ENCODE data around the gene EPHB3. TPM values are rescaled to one million over a fixed set of nuclear protein-coding genes. Genes with fewer than 3 reads are reported as not detected.

Gene EPHB3
- total and polyA plus RNA-seq, 2 donors (not counting 3 experiments of a cell fraction or from before 2014, with no cell fraction given), result 0.01 TPM; not detected in 1

- POLR2A ChIA-PET, result no interaction called here
These were observed 2.5 kb downstream of the EPHB3 start for GRCh38 chr3:184563941-184564684.

GRCh38 chr3:184564685-184565385 is 3.2 kb downstream of the EPHB3 start:
- Histone ChIP-seq H3K9ac (replicated peaks; ENCODE audit: extremely low read depth, insufficient read depth, low read length) (no peak overlapping the region), H3K9me3 (replicated peaks; ENCODE audit: control insufficient read depth, insufficient read depth, low read length) (no peaks in the 10 kb centered on the region), H3K4me2 (ENCODE audit: insufficient read depth, low read length) (no peak overlapping the region), H2AFZ (ENCODE audit: low read depth, low read length) (no peak overlapping the region), H3K9me1 (replicated peaks; ENCODE audit: control insufficient read depth, extremely low read depth, insufficient read depth, low read length) (no peaks in the 10 kb centered on the region), H3K4me1 (ENCODE audit: control insufficient read depth, extremely low read depth, insufficient read depth, low read length) (peaks cover 4% of the 10 kb centered on the region), H3K27me3 (ENCODE audit: control insufficient read depth in 2 of 2, insufficient read depth in 2 of 2, low read length in 2 of 2) (peaks cover 39 to 41% of the 10 kb centered on the region in 2 experiments), H4K20me1 (replicated peaks; ENCODE audit: control insufficient read depth, extremely low read depth, insufficient read depth, low read length) (no peaks in the 10 kb centered on the region), H3K4me3 (replicated peaks in 1 of 3; ENCODE audit: insufficient read depth in 1 of 3, low read depth in 1 of 3, low read length in 3 of 3) (no peak overlapping the region), H3K79me2 (ENCODE audit: control insufficient read depth, insufficient read depth, low read length) (no peaks in the 10 kb centered on the region), H3K36me3 (ENCODE audit: control insufficient read depth in 2 of 2, extremely low read depth in 1 of 2, insufficient read depth in 2 of 2, low read length in 2 of 2) (no peaks in the 10 kb centered on the region), H3K27ac (ENCODE audit: insufficient read depth, low read depth, low read length) (no peak overlapping the region)
- dilution Hi-C loops (cut with MboI; ENCODE audit: extremely low pct_ligation_motif_present, low sequenced_read_pairs), result no loop called here
- ChIA-PET POLR2A (no interaction called here), CTCF (interaction anchor here (0.8 to 1.2 kb wide), 2 partner anchors 132 to 611 kb away, joined by 3 to 4 read pairs; no protein-coding TSS in a partner anchor)
- intact Hi-C loops (cut with micrococcal nuclease), result no loop called here
- DNase-seq (ENCODE audit: low read depth, low spot score) (no peak), FAIRE-seq (no peak)
- BruUV-seq (replicated peaks), result no TSS peak
- TF ChIP-seq, protein P1, sequence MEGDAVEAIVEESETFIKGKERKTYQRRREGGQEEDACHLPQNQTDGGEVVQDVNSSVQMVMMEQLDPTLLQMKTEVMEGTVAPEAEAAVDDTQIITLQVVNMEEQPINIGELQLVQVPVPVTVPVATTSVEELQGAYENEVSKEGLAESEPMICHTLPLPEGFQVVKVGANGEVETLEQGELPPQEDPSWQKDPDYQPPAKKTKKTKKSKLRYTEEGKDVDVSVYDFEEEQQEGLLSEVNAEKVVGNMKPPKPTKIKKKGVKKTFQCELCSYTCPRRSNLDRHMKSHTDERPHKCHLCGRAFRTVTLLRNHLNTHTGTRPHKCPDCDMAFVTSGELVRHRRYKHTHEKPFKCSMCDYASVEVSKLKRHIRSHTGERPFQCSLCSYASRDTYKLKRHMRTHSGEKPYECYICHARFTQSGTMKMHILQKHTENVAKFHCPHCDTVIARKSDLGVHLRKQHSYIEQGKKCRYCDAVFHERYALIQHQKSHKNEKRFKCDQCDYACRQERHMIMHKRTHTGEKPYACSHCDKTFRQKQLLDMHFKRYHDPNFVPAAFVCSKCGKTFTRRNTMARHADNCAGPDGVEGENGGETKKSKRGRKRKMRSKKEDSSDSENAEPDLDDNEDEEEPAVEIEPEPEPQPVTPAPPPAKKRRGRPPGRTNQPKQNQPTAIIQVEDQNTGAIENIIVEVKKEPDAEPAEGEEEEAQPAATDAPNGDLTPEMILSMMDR (IDR thresholded peaks at IDR 0.05; ENCODE audit: extremely low read depth in 1 of 2, insufficient read depth in 1 of 2, low read depth in 1 of 2, low read length in 2 of 2), result no peak
- TF ChIP-seq, protein P2, sequence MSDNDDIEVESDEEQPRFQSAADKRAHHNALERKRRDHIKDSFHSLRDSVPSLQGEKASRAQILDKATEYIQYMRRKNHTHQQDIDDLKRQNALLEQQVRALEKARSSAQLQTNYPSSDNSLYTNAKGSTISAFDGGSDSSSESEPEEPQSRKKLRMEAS (IDR thresholded peaks at IDR 0.05; ENCODE audit: insufficient read depth, insufficient read length), result no peak
- TF ChIP-seq POLR2AphosphoS5 (IDR thresholded peaks at IDR 0.05; ENCODE audit: insufficient read depth, low read depth, low read length) (no peak), GATA2 (IDR thresholded peaks at IDR 0.05; ENCODE audit: insufficient read depth, insufficient read length, low read depth, low read length) (no peak), EZH2 (IDR thresholded peaks at IDR 0.05; ENCODE audit: borderline replicate concordance, low read depth, low read length, severe bottlenecking) (no peak), JUN (IDR thresholded peaks at IDR 0.05; ENCODE audit: borderline replicate concordance, insufficient read depth, insufficient read length, low read depth) (no peak), MYC (IDR thresholded peaks at IDR 0.05; ENCODE audit: low read depth, low read length) (no peak), POLR2A (IDR thresholded peaks at IDR 0.05; ENCODE audit: low read depth, low read length) (no peak), FOS (IDR thresholded peaks at IDR 0.05; ENCODE audit: borderline replicate concordance, insufficient read depth, low read length) (no peak)

More at GRCh38 chr3:184563941-184564684, 2.5 kb downstream of the EPHB3 start:
- Histone ChIP-seq H4K20me1 (replicated peaks; ENCODE audit: control insufficient read depth, extremely low read depth, insufficient read depth, low read length) (no peaks in the 10 kb centered on the region), H3K4me2 (ENCODE audit: insufficient read depth, low read length) (no peak overlapping the region), H3K36me3 (ENCODE audit: control insufficient read depth in 2 of 2, extremely low read depth in 1 of 2, insufficient read depth in 2 of 2, low read length in 2 of 2) (no peaks in the 10 kb centered on the region), H3K4me3 (replicated peaks in 1 of 3; ENCODE audit: insufficient read depth in 1 of 3, low read depth in 1 of 3, low read length in 3 of 3) (no peak overlapping the region), H3K9ac (replicated peaks; ENCODE audit: extremely low read depth, insufficient read depth, low read length) (no peak overlapping the region), H3K9me3 (replicated peaks; ENCODE audit: control insufficient read depth, insufficient read depth, low read length) (no peaks in the 10 kb centered on the region), H3K27ac (ENCODE audit: insufficient read depth, low read depth, low read length) (no peak overlapping the region), H3K27me3 (ENCODE audit: control insufficient read depth in 2 of 2, insufficient read depth in 2 of 2, low read length in 2 of 2) (peaks cover 37 to 42% of the 10 kb centered on the region in 2 experiments), H3K79me2 (ENCODE audit: control insufficient read depth, insufficient read depth, low read length) (no peaks in the 10 kb centered on the region), H3K4me1 (ENCODE audit: control insufficient read depth, extremely low read depth, insufficient read depth, low read length) (peaks cover 4% of the 10 kb centered on the region), H3K9me1 (replicated peaks; ENCODE audit: control insufficient read depth, extremely low read depth, insufficient read depth, low read length) (no peaks in the 10 kb centered on the region), H2AFZ (ENCODE audit: low read depth, low read length) (no peak overlapping the region)
- intact Hi-C loops (cut with micrococcal nuclease), result no loop called here
- TF ChIP-seq FOS (IDR thresholded peaks at IDR 0.05; ENCODE audit: borderline replicate concordance, insufficient read depth, low read length), result no peak
- TF ChIP-seq, protein P2 (IDR thresholded peaks at IDR 0.05; ENCODE audit: insufficient read depth, insufficient read length), result no peak
- no peak for TF ChIP-seq MYC (IDR thresholded peaks at IDR 0.05; ENCODE audit: low read depth, low read length)
- DNase-seq (ENCODE audit: low read depth, low spot score) (no peak), FAIRE-seq (no peak)
- CTCF ChIA-PET, result interaction anchor here (0.8 to 1.2 kb wide), 2 partner anchors 133 to 612 kb away, joined by 3 to 4 read pairs; no protein-coding TSS in a partner anchor
- BruUV-seq (replicated peaks), result no TSS peak
- dilution Hi-C loops (cut with MboI; ENCODE audit: extremely low pct_ligation_motif_present, low sequenced_read_pairs), result no loop called here

Data from endothelial cell of umbilical vein (primary cell).